ENCODE data around the gene DLGAP1.
"Not testable (repeated sequence)": the region's sequence is repeated elsewhere in the genome, so short reads cannot be mapped to it uniquely, and the experiment has no call there.

The DLGAP1 gene

GRCh38 chr18:4063545-4063944, 391.6 kb downstream of the DLGAP1 start:
- no peak for DNase-seq

- DNase-seq = no peak
Measured at GRCh38 chr18:4060427-4061281, 394.5 kb downstream of the DLGAP1 start.

- no peak for DNase-seq
Measured at GRCh38 chr18:4058179-4058578, 396.9 kb downstream of the DLGAP1 start.

GRCh38 chr18:4040391-4041092, 414.6 kb downstream of the DLGAP1 start:
- no peak for DNase-seq

- DNase-seq = no peak
Measured at GRCh38 chr18:4035521-4035920, 419.6 kb downstream of the DLGAP1 start.

GRCh38 chr18:4034815-4035214, 420.3 kb downstream of the DLGAP1 start:
- not testable (repeated sequence) for DNase-seq

GRCh38 chr18:4026542-4026941, 428.6 kb downstream of the DLGAP1 start:
- DNase-seq = no peak

GRCh38 chr18:4024702-4025101, 430.4 kb downstream of the DLGAP1 start:
- DNase-seq = no peak

- not testable (repeated sequence) for DNase-seq
Measured at GRCh38 chr18:4022749-4023148, 432.4 kb downstream of the DLGAP1 start.

- DNase-seq = peak; percentile 52
Measured at GRCh38 chr18:4020026-4020425, 435.1 kb downstream of the DLGAP1 start.

- peak; percentile 57 for DNase-seq
Measured at GRCh38 chr18:4017480-4017879, 437.6 kb downstream of the DLGAP1 start.

GRCh38 chr18:4016391-4017049, 438.6 kb downstream of the DLGAP1 start:
- no peak for DNase-seq

GRCh38 chr18:4007846-4008245, 447.3 kb downstream of the DLGAP1 start:
- DNase-seq = no peak

- DNase-seq = no peak
Measured at GRCh38 chr18:4004183-4004829, 450.8 kb downstream of the DLGAP1 start.

- DNase-seq = no peak
Measured at GRCh38 chr18:3998698-3999333, 456.3 kb downstream of the DLGAP1 start.

GRCh38 chr18:3995476-3996102, 459.5 kb downstream of the DLGAP1 start:
- no peak for DNase-seq

- DNase-seq = no peak
Measured at GRCh38 chr18:3993941-3994687, 461.0 kb downstream of the DLGAP1 start.

GRCh38 chr18:3985664-3986063, 469.4 kb downstream of the DLGAP1 start:
- DNase-seq = no peak

GRCh38 chr18:3985020-3985419, 470.1 kb downstream of the DLGAP1 start:
- DNase-seq = no peak

- no peak for DNase-seq
Measured at GRCh38 chr18:3984163-3984757, 470.8 kb downstream of the DLGAP1 start.

Data from islet precursor cell (in vitro differentiated cells).